Sciatic nerve (tissue), 1 donor: ENCODE measurements around the gene NPLOC4. TPM values are rescaled to one million over a fixed set of nuclear protein-coding genes. Genes with fewer than 3 reads are reported as not detected.

Experiments
- total RNA-seq: library from RNA; stranded (reverse); fragmentation: NEBNext Ultra II Directional; extraction: Animal tissue kit (Norgen Biotek cat#: 25700); gene quantifications from one replicate; pipeline ENCODE4 v1.2.1, GENCODE V29; 2021
- donor health status: DM: no; HTN: no; CAD: no.

NPLOC4 gene
- total RNA-seq, 1 donor from 2014 or later, result 82.3 TPM

Other genes starting within 250 kb of the NPLOC4 start
- gene BAHCC1, start 241.7 kb downstream of the NPLOC4 start, total RNA-seq, result 47.8 TPM
- gene ACTG1, start 124.3 kb downstream of the NPLOC4 start, total RNA-seq, result 2,552 TPM
- gene FSCN2, start 108.7 kb downstream of the NPLOC4 start, total RNA-seq, result 1.6 TPM
- 20.0 TPM for gene FAAP100, start 84.8 kb downstream of the NPLOC4 start, total RNA-seq
- 0.85 TPM for gene TSPAN10, start 84 bp upstream of the NPLOC4 start, total RNA-seq
- not detected for gene PDE6G, start 19.4 kb upstream of the NPLOC4 start, total RNA-seq
- gene OXLD1, start 29.5 kb upstream of the NPLOC4 start, total RNA-seq, result 17.9 TPM
- gene CCDC137, start 29.6 kb upstream of the NPLOC4 start, total RNA-seq, result 10.2 TPM
- 31.8 TPM for gene ARL16, start 46.7 kb upstream of the NPLOC4 start, total RNA-seq
- gene HGS, start 46.9 kb upstream of the NPLOC4 start, total RNA-seq, result 79.8 TPM
- gene MRPL12, start 66.3 kb upstream of the NPLOC4 start, total RNA-seq, result 23.6 TPM
- gene SLC25A10, start 75.2 kb upstream of the NPLOC4 start, total RNA-seq, result 23.0 TPM
- 7.8 TPM for gene GCGR, start 167.0 kb upstream of the NPLOC4 start, total RNA-seq
- gene MCRIP1, start 196.2 kb upstream of the NPLOC4 start, total RNA-seq, result 91.5 TPM
- not detected for gene PPP1R27, start 197.9 kb upstream of the NPLOC4 start, total RNA-seq
- gene P4HB, start 223.4 kb upstream of the NPLOC4 start, total RNA-seq, result 248 TPM
- gene ARHGDIA, start 234.2 kb upstream of the NPLOC4 start, total RNA-seq, result 387 TPM